NOMO-1 (cell line): ENCODE data around the gene ATF7.
"Not testable (repeated sequence)": the region's sequence is repeated elsewhere in the genome, so short reads cannot be mapped to it uniquely, and the experiment has no call there.

Experiments
- DNase-seq, 2 experiments: peaks; one replicate each; lab custom pipeline; 2025; ENCODE audit not compliant: unreplicated experiment in 2 of 2; lab: John Stamatoyannopoulos, UW

The ATF7 gene

GRCh38 chr12:53567961-53568808 is 58.0 kb downstream of the ATF7 start:
- DNase-seq, result no peak

GRCh38 chr12:53565376-53565775 is 60.8 kb downstream of the ATF7 start:
- DNase-seq, result not testable (repeated sequence)

GRCh38 chr12:53564941-53565340 is 61.2 kb downstream of the ATF7 start:
- peak; percentile 55 to 71 for DNase-seq

GRCh38 chr12:53564278-53564677 is 61.9 kb downstream of the ATF7 start:
- peak in 1 of 2 experiments; percentile 53 for DNase-seq

GRCh38 chr12:53563452-53564028 is 62.6 kb downstream of the ATF7 start:
- DNase-seq, result no peak

GRCh38 chr12:53561590-53561953 is 64.6 kb downstream of the ATF7 start:
- peak in 1 of 2 experiments; percentile 52 for DNase-seq

- no peak for DNase-seq
Observed at GRCh38 chr12:53560912-53561589, 65.1 kb downstream of the ATF7 start.

GRCh38 chr12:53560351-53560750 is 65.8 kb downstream of the ATF7 start:
- DNase-seq, result no peak

- no peak for DNase-seq
Observed at GRCh38 chr12:53558631-53559030, 67.6 kb downstream of the ATF7 start.

- no peak for DNase-seq
Observed at GRCh38 chr12:53552361-53553327, 73.5 kb downstream of the ATF7 start.

- no peak for DNase-seq
Observed at GRCh38 chr12:53551889-53552291, 74.3 kb downstream of the ATF7 start.

- no peak for DNase-seq
Observed at GRCh38 chr12:53550595-53550994, 75.6 kb downstream of the ATF7 start.

- not testable (repeated sequence) for DNase-seq
Observed at GRCh38 chr12:53550131-53550530, 76.1 kb downstream of the ATF7 start.

GRCh38 chr12:53548354-53548753 is 77.8 kb downstream of the ATF7 start:
- not testable (repeated sequence) for DNase-seq

GRCh38 chr12:53543539-53543938 is 82.6 kb downstream of the ATF7 start:
- DNase-seq, result peak; percentile 57 to 63

- no peak for DNase-seq
Observed at GRCh38 chr12:53539526-53539925, 86.7 kb downstream of the ATF7 start.

- DNase-seq, result no peak
Observed at GRCh38 chr12:53538209-53538689, 87.9 kb downstream of the ATF7 start.

GRCh38 chr12:53536962-53537361 is 89.2 kb downstream of the ATF7 start:
- no peak for DNase-seq

GRCh38 chr12:53533471-53533870 is 92.7 kb downstream of the ATF7 start:
- no peak for DNase-seq
